HAP-1 (cell line): Measurements from ENCODE around the gene PNMA8C.
"Not testable (repeated sequence)": the region's sequence is repeated elsewhere in the genome, so short reads cannot be mapped to it uniquely, and the experiment has no call there.

Experiments used
- DNase-seq, 2 experiments: peaks; one replicate each; pipeline ENCODE4 v3.0.0-alpha.2; 2016 to 2020; ENCODE audit warnings: low spot score in 2 of 2
- H3K27me3 ChIP-seq: fragments of 250-450 bp; sonication (Bioruptor Pico); 2 replicates; pipeline ENCODE4 v1.5.1; 2020; ENCODE audit warnings: low read depth, mild to moderate bottlenecking, moderate library complexity
- H3K36me3 ChIP-seq: fragments of 250-450 bp; sonication (Bioruptor Pico); replicated peaks from 2 replicates; pipeline ENCODE4 v1.5.1; 2020; ENCODE audit warnings: mild to moderate bottlenecking
- H3K4me1 ChIP-seq: fragments of 250-450 bp; sonication (Bioruptor Pico); 2 replicates; pipeline ENCODE4 v1.5.1; 2020; ENCODE audit warnings: mild to moderate bottlenecking
- H3K4me3 ChIP-seq: fragments of 250-450 bp; sonication (Bioruptor Pico); 2 replicates; pipeline ENCODE4 v1.5.1; 2020; ENCODE audit warnings: mild to moderate bottlenecking, moderate library complexity
- H3K9me3 ChIP-seq: fragments of 250-450 bp; sonication (Bioruptor Pico); 2 replicates; pipeline ENCODE4 v1.5.1; 2020; ENCODE audit warnings: mild to moderate bottlenecking, moderate library complexity
- in situ Hi-C: fragments of 300-500 bp; cut with MboI; formaldehyde crosslinking; loops from 3 replicates; pipeline ENCODE4 v1.14.3; 2020; ENCODE audit warnings: low sequenced_read_pairs, inconsistent platforms, mixed read lengths

Gene PNMA8C

GRCh38 chr19:46383846-46384245, 44.9 kb downstream of the PNMA8C start:
- peaks cover 3% of the 10 kb centered on the region; the same call in 1 of the 2 replicates for H3K4me1 ChIP-seq
- H3K4me3 ChIP-seq = no peak overlapping the region
- H3K27me3 ChIP-seq = no peaks in the 10 kb centered on the region
- DNase-seq = no peak
- H3K36me3 ChIP-seq = peaks cover 86% of the 10 kb centered on the region
- no peaks in the 10 kb centered on the region for H3K9me3 ChIP-seq
- in situ Hi-C loops = no loop called here

DNA sequence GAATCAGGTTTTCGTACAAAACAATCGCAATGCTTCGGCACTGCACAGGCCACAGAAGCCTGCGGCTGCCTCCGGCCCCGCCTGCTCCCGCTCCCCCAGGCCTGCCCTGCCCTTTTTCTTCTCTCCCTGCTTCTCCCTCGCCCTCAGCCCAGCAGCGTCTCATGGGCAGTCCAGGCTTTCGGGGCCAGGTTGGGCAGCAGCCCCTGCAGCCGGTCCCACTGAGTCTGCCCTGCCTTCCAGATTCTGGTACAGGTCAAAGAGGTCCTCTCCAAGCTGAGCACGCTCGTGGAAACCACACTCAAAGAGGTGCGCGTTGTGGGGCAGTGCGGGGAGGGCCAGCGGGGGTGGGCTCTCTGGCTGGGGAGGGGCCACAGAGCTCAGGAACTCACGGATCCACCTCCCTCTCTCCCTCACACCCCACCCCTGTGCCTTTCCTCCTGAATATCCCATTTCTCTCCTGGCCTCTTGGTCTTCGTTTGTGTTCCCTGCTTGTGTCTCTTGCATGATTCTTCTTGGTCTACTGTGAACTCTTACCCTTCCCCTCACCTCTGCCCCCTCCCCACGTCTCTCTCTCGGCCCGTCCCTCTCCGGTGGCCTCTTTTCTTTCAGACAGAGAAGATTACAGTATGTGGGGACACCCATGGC, 45.4 kb downstream of the PNMA8C start:
- Histone ChIP-seq H3K4me1 (peaks cover 3% of the 10 kb centered on the region; the same call in 1 of the 2 replicates), H3K4me3 (no peak overlapping the region), H3K27me3 (no peaks in the 10 kb centered on the region), H3K9me3 (no peaks in the 10 kb centered on the region), H3K36me3 (peaks cover 83% of the 10 kb centered on the region)
- DNase-seq = no peak
- in situ Hi-C loops = no loop called here

- peaks cover 3% of the 10 kb centered on the region; the same call in 1 of the 2 replicates for H3K4me1 ChIP-seq
- no peaks in the 10 kb centered on the region for H3K9me3 ChIP-seq
- in situ Hi-C loops = no loop called here
- no peaks in the 10 kb centered on the region for H3K27me3 ChIP-seq
- no peak for DNase-seq
- H3K4me3 ChIP-seq = no peak overlapping the region
- peaks cover 83% of the 10 kb centered on the region for H3K36me3 ChIP-seq
Measured at GRCh38 chr19:46381756-46382345, 46.9 kb downstream of the PNMA8C start.

- peaks cover 3% of the 10 kb centered on the region; the same call in 1 of the 2 replicates for H3K4me1 ChIP-seq
- H3K36me3 ChIP-seq = peaks cover 84% of the 10 kb centered on the region
- in situ Hi-C loops = no loop called here
- no peaks in the 10 kb centered on the region for H3K9me3 ChIP-seq
- H3K4me3 ChIP-seq = no peak overlapping the region
- no peak for DNase-seq
- no peaks in the 10 kb centered on the region for H3K27me3 ChIP-seq
Measured at GRCh38 chr19:46381346-46381745, 47.4 kb downstream of the PNMA8C start.

- peaks cover 91% of the 10 kb centered on the region for H3K36me3 ChIP-seq
- no peak for DNase-seq
- no peaks in the 10 kb centered on the region for H3K9me3 ChIP-seq
- H3K4me1 ChIP-seq = peaks cover 3% of the 10 kb centered on the region; the same call in 1 of the 2 replicates
- in situ Hi-C loops = no loop called here
- H3K27me3 ChIP-seq = no peaks in the 10 kb centered on the region
- H3K4me3 ChIP-seq = no peak overlapping the region
Measured at GRCh38 chr19:46380690-46381089, 48.0 kb downstream of the PNMA8C start.

DNA sequence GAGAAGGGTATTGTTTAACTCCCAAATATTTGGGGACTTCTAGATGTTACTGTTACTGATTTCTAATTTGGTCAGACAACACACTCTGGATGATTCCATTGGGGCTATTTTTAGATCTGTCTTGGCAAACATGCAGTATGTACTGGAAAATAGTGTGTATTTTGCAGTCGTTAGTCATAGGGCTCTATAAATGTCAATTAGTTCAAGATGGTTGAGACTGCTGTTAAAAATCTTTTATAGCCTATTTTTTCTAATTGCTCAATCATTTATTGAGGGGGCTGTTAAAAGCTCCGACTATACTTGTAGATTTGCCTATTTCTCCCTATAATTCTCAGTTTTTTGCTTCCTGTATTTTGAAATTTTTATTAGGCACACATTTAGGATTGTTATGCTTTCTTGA, 50.5 kb downstream of the PNMA8C start:
- Histone ChIP-seq H3K9me3 (no peaks in the 10 kb centered on the region), H3K4me1 (peaks cover 3% of the 10 kb centered on the region; the same call in 1 of the 2 replicates), H3K4me3 (no peak overlapping the region), H3K27me3 (no peaks in the 10 kb centered on the region), H3K36me3 (peaks cover 73% of the 10 kb centered on the region)
- in situ Hi-C loops = no loop called here
- DNase-seq = no peak

GRCh38 chr19:46376241-46377153, 52.2 kb downstream of the PNMA8C start:
- H3K36me3 ChIP-seq = peaks cover 59% of the 10 kb centered on the region
- in situ Hi-C loops = no loop called here
- DNase-seq = no peak

DNA sequence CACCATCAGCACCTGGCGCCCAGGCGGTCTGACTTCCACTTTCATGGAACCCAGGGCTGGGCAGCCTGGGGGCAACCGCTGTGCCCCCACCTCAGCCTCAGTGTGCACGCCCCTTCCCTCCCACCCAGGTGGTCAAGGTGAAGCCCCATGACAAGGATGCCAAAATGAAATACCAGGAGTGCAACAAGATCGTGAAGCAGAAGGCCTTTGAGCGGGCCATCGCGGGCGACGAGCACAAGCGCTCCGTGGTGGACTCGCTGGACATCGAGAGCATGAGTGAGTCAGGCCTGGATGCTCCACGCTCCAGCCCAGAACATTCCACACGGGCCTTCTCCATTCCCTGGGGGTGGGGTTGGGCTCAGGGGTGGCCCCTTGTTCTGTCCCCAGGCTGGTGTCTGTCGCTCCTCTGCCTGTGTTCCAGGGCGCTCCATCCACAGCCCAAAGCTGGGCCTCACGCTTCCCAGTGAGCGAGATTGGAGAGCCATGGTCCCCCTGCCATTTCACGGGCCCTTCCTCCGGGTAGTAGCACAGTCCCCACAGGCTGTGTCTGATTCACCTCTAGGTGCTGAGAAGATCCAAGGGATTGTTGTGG, 53.2 kb downstream of the PNMA8C start:
- H3K9me3 ChIP-seq, H3K27me3 ChIP-seq, in situ Hi-C loops, H3K4me3 ChIP-seq, H3K4me1 ChIP-seq, DNase-seq: not testable (repeated sequence)
- H3K36me3 ChIP-seq = peaks cover 54% of the 10 kb centered on the region

More at GRCh38 chr19:46376241-46377153, 52.2 kb downstream of the PNMA8C start:
- Histone ChIP-seq H3K9me3 (no peaks in the 10 kb centered on the region), H3K27me3 (no peaks in the 10 kb centered on the region), H3K4me1 (peaks cover 3% of the 10 kb centered on the region; the same call in 1 of the 2 replicates), H3K4me3 (no peak overlapping the region)
